Stimulated activated effector memory CD8-positive, alpha-beta T cell treated with anti-CD3 and anti-CD28 coated beads, Interleukin-12 subunit alpha, Interleukin-12 subunit beta, amount 100 ng/mL, for 72 hours (primary cell): Measurements from ENCODE around the gene SLC25A51.
"Not testable (repeated sequence)": the region's sequence is repeated elsewhere in the genome, so short reads cannot be mapped to it uniquely, and the experiment has no call there.

Experiments used
- ATAC-seq: fragments of 150-1000 bp; cut with Tn5 transposase; 2 replicates; pipeline ENCODE4 v1.10.0; 2021
- DNase-seq, 2 donors: peaks; one replicate each; pipeline ENCODE4 v3.0.0; 2021 to 2022; ENCODE audit warnings: low spot score in 2 of 2
- H3K27ac Mint-ChIP-seq: one replicate; pipeline ENCODE4 v1.8.0; 2022; ENCODE audit warnings: mild to moderate bottlenecking, mixed read lengths
- H3K36me3 Mint-ChIP-seq: one replicate; pipeline ENCODE4 v1.8.0; 2022; ENCODE audit warnings: mild to moderate bottlenecking, mixed read lengths
- H3K4me1 Mint-ChIP-seq: one replicate; pipeline ENCODE4 v1.8.0; 2022; ENCODE audit warnings: mixed read lengths
- H3K4me3 Mint-ChIP-seq: one replicate; pipeline ENCODE4 v1.8.0; 2022; ENCODE audit warnings: mild to moderate bottlenecking, mixed read lengths
- H3K9me3 Mint-ChIP-seq: one replicate; pipeline ENCODE4 v1.8.0; 2022; ENCODE audit warnings: mixed read lengths

SLC25A51 gene

GRCh38 chr9:37906312-37907239 is 2.6 kb upstream of the SLC25A51 start:
- no peak overlapping the region for H3K4me3 Mint-ChIP-seq
- no peak overlapping the region for H3K27ac Mint-ChIP-seq
- H3K4me1 Mint-ChIP-seq, result peaks cover 16% of the 10 kb centered on the region
- H3K36me3 Mint-ChIP-seq, result peaks cover 9% of the 10 kb centered on the region
- no peaks in the 10 kb centered on the region for H3K9me3 Mint-ChIP-seq
- DNase-seq, result no peak
- no peak for ATAC-seq

DNA sequence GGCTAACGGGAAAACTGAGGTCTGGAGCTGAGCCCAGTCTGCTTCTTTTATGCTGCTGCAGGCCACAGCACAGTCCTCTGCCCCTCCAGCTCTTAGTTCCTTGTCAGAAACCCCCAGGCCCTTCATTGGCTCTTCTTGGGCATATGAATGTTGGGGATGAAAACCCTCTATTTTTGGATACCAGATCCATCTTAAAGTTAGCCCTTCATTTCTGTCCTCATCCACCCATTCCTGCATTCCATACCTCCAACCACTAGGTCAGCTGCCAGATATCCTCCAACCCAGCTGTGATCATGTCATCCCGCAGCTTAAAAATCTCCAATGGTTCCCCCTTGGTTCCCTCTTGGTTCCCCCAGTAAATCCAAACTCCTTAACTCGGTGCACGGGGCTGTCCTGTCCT is 1.8 kb upstream of the SLC25A51 start:
- H3K27ac Mint-ChIP-seq, result no peak overlapping the region

GRCh38 chr9:37905131-37905505 is 1.2 kb upstream of the SLC25A51 start:
- DNase-seq, result no peak
- Mint-ChIP-seq H3K27ac (peak overlapping the region; percentile 96), H3K4me3 (peak overlapping the region; percentile 82), H3K4me1 (peaks cover 21% of the 10 kb centered on the region), H3K9me3 (no peaks in the 10 kb centered on the region), H3K36me3 (peaks cover 19% of the 10 kb centered on the region)
- ATAC-seq, result no peak

More for the DNA sequence above, 1.8 kb upstream of the SLC25A51 start:
- H3K4me1 Mint-ChIP-seq, result peaks cover 18% of the 10 kb centered on the region
- ATAC-seq (no peak), DNase-seq (no peak)
- H3K9me3 Mint-ChIP-seq, result no peaks in the 10 kb centered on the region
- no peak overlapping the region for H3K4me3 Mint-ChIP-seq
- H3K36me3 Mint-ChIP-seq, result peaks cover 12% of the 10 kb centered on the region

- peaks cover 24% of the 10 kb centered on the region for H3K36me3 Mint-ChIP-seq
- H3K4me3 Mint-ChIP-seq, result peak overlapping the region; percentile 82
- H3K9me3 Mint-ChIP-seq, result no peaks in the 10 kb centered on the region
- DNase-seq (no peak), ATAC-seq (no peak)
- peak overlapping the region; percentile 96 for H3K27ac Mint-ChIP-seq
- peaks cover 21% of the 10 kb centered on the region for H3K4me1 Mint-ChIP-seq
These were observed 661 bp upstream of the SLC25A51 start for GRCh38 chr9:37904445-37905130.

GRCh38 chr9:37902796-37903646 is 906 bp downstream of the SLC25A51 start:
- ATAC-seq (peak; percentile 6), DNase-seq (no peak)
- Mint-ChIP-seq H3K36me3 (peaks cover 40% of the 10 kb centered on the region), H3K4me1 (peaks cover 21% of the 10 kb centered on the region), H3K9me3 (no peaks in the 10 kb centered on the region), H3K27ac (peak overlapping the region; percentile 96), H3K4me3 (peak overlapping the region; percentile 82)

- Mint-ChIP-seq H3K9me3 (no peaks in the 10 kb centered on the region), H3K27ac (no peak overlapping the region), H3K4me3 (peak overlapping the region; percentile 82), H3K36me3 (peaks cover 49% of the 10 kb centered on the region), H3K4me1 (peaks cover 21% of the 10 kb centered on the region)
- no peak for DNase-seq
- no peak for ATAC-seq
These were observed 1.8 kb downstream of the SLC25A51 start for GRCh38 chr9:37902131-37902530.

DNA sequence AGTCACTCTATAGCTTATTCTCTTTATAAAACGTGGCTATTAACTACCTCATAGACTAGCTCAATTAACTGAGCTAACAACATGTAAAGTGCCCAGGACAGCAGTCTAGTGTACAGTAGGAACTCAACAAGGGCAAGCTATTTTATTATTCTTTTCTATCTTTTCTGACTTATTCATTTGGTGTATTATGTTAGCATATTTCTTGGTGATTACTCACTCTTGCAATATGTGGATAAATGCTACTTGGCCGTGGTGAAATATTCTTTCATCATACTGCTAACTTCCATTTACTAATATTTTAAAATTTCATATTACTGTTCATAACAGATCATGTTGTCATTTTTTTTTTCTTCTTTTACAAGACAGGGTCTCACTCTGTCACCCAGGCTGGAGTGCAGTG is 4.9 kb downstream of the SLC25A51 start:
- H3K9me3 Mint-ChIP-seq, result no peaks in the 10 kb centered on the region
- peaks cover 72% of the 10 kb centered on the region for H3K36me3 Mint-ChIP-seq
- no peak for DNase-seq

GRCh38 chr9:37897665-37898064 is 6.3 kb downstream of the SLC25A51 start:
- peaks cover 7% of the 10 kb centered on the region for H3K4me1 Mint-ChIP-seq
- H3K9me3 Mint-ChIP-seq, result no peaks in the 10 kb centered on the region
- DNase-seq (no peak), ATAC-seq (no peak)
- H3K36me3 Mint-ChIP-seq, result peaks cover 84% of the 10 kb centered on the region
- H3K27ac Mint-ChIP-seq, result no peak overlapping the region
- no peak overlapping the region for H3K4me3 Mint-ChIP-seq

More for the DNA sequence above, 4.9 kb downstream of the SLC25A51 start:
- H3K4me3 Mint-ChIP-seq, result no peak overlapping the region
- H3K4me1 Mint-ChIP-seq, result peaks cover 12% of the 10 kb centered on the region
- no peak overlapping the region for H3K27ac Mint-ChIP-seq
- no peak for ATAC-seq

DNA sequence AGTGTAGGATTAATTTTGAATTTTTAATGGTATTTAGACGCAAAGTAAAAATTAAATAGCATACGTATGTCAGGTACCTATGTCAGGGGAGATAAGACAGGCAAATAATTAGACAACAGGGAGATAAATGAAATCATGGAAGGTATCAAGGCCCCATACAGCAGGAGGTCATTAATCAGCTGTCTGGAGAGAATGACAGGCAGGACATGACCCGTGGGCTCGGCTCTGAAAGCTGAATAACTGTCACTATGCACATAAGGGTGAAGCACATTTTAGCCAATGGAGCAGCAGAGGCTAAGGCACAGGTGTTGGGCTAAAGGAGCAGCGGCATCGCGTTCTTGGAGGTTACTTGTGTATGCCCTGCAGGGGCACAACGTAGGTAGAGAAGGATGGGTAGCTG is 11.9 kb downstream of the SLC25A51 start:
- no peak for ATAC-seq
- peaks cover 82% of the 10 kb centered on the region for H3K36me3 Mint-ChIP-seq
- no peak overlapping the region for H3K4me3 Mint-ChIP-seq

GRCh38 chr9:37891042-37891441 is 12.9 kb downstream of the SLC25A51 start:
- not testable (repeated sequence) for H3K27ac Mint-ChIP-seq, ATAC-seq, H3K4me3 Mint-ChIP-seq, H3K9me3 Mint-ChIP-seq, DNase-seq, H3K4me1 Mint-ChIP-seq
- H3K36me3 Mint-ChIP-seq, result peaks cover 82% of the 10 kb centered on the region

More for the DNA sequence above, 11.9 kb downstream of the SLC25A51 start:
- DNase-seq, result no peak
- H3K27ac Mint-ChIP-seq, result no peak overlapping the region
- peaks cover 6% of the 10 kb centered on the region for H3K4me1 Mint-ChIP-seq
- H3K9me3 Mint-ChIP-seq, result no peaks in the 10 kb centered on the region

- Mint-ChIP-seq H3K4me3 (no peak overlapping the region), H3K4me1 (peaks cover 11% of the 10 kb centered on the region), H3K9me3 (no peaks in the 10 kb centered on the region), H3K27ac (no peak overlapping the region), H3K36me3 (peaks cover 75% of the 10 kb centered on the region)
- ATAC-seq (no peak), DNase-seq (no peak)
These were observed 14.4 kb downstream of the SLC25A51 start for GRCh38 chr9:37889536-37889935.

- peaks cover 61% of the 10 kb centered on the region for H3K36me3 Mint-ChIP-seq
- H3K4me1 Mint-ChIP-seq, result peaks cover 11% of the 10 kb centered on the region
- H3K27ac Mint-ChIP-seq, ATAC-seq, H3K4me3 Mint-ChIP-seq, H3K9me3 Mint-ChIP-seq: not testable (repeated sequence)
- DNase-seq, result peak in 1 of 2 donors; percentile 10
These were observed 15.8 kb downstream of the SLC25A51 start for GRCh38 chr9:37887977-37888583.

DNA sequence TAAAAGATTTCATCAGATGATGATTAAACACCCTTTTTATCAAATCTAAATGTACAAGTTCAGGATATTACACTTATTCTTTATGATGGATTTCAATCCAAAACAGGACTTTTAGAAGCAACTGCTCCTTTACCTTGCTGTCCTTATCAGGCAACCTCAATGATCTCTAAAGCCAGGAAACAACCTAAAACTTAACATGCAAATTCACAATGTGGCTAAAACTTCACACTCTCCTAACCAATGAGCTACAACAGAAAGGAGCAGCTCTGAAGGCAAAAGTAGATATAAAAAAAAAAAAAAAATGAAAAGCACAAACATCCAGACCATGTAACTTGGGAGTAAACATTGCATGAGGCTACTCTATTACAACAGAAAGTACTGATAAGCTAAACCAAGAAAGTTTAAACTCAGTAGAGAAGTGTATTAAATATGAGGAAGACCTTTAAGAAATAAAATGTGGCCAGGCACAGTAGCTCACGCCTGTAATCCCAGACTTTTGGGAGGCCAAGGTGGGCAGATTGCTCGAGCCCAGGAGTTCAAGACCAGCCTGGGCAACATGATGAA is 22.9 kb downstream of the SLC25A51 start:
- Mint-ChIP-seq H3K36me3 (peaks cover 35% of the 10 kb centered on the region), H3K27ac (no peak overlapping the region), H3K4me1 (peaks cover 4% of the 10 kb centered on the region), H3K4me3 (no peak overlapping the region), H3K9me3 (no peaks in the 10 kb centered on the region)
- DNase-seq (no peak), ATAC-seq (no peak)

DNA sequence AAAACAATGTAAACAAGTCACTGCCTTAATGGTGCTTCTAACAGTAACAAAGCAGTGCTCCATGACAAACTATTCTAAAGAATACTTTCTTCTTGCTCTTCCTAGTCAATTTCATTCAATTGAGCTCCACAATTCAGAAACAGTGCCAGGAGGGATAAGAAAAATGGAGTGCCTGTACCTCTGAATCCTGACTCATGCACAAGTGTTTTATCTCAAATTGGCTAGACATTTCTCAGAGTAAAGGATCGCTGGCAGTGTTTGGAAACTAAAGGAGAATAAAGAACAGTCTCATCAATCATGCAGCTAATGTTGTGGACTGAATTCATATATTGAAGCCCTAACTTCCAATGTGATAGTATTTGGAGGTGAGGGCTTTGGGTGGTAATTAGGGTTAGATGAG is 27.6 kb downstream of the SLC25A51 start:
- H3K36me3 Mint-ChIP-seq, result peaks cover 27% of the 10 kb centered on the region
- DNase-seq (no peak), ATAC-seq (no peak)
- no peak overlapping the region for H3K27ac Mint-ChIP-seq
- no peak overlapping the region for H3K4me3 Mint-ChIP-seq
- no peaks in the 10 kb centered on the region for H3K9me3 Mint-ChIP-seq
- H3K4me1 Mint-ChIP-seq, result no peaks in the 10 kb centered on the region
